Osteoblast (primary cell): ENCODE data around the gene DGKZ. TPM values are rescaled to one million over a fixed set of nuclear protein-coding genes. Genes with fewer than 3 reads are reported as not detected.

Experiments used
- DNase-seq: peaks from one replicate; pipeline ENCODE4 v3.0.0; 2011; ENCODE audit warnings: low spot score, mixed read lengths; ENCODE audit not compliant: insufficient read length; ENCODE audit errors: missing footprints
- H2AFZ ChIP-seq: 2 replicates; pipeline ENCODE4 v1.6.0; 2011; ENCODE audit warnings: mild to moderate bottlenecking, low read length
- H3K27ac ChIP-seq: 2 replicates; pipeline ENCODE4 v1.5.1; 2011; ENCODE audit warnings: mild to moderate bottlenecking, low read depth, low read length, moderate library complexity
- H3K27me3 ChIP-seq: 2 replicates; pipeline ENCODE4 v1.6.0; 2012; ENCODE audit warnings: mild to moderate bottlenecking, control low read depth, inconsistent platforms, low read length, moderate library complexity; ENCODE audit not compliant: insufficient read depth
- H3K36me3 ChIP-seq: 2 replicates; pipeline ENCODE4 v1.5.1; 2011; ENCODE audit warnings: mild to moderate bottlenecking, low read length, control low read depth, moderate library complexity; ENCODE audit not compliant: insufficient read depth
- H3K4me1 ChIP-seq: 2 replicates; pipeline ENCODE4 v1.5.1; 2011; ENCODE audit warnings: mild to moderate bottlenecking, low read length, control low read depth, moderate library complexity; ENCODE audit not compliant: insufficient read depth
- H3K4me2 ChIP-seq: 2 replicates; pipeline ENCODE4 v1.6.0; 2011; ENCODE audit warnings: mild to moderate bottlenecking, low read length; ENCODE audit not compliant: insufficient read depth
- H3K4me3 ChIP-seq: fragments of 200-600 bp; sonication (generic); 3 replicates; pipeline ENCODE4 v1.5.1; 2012; ENCODE audit warnings: mild to moderate bottlenecking, low read length, inconsistent platforms; ENCODE audit not compliant: insufficient read depth
- H3K79me2 ChIP-seq: 2 replicates; pipeline ENCODE4 v1.6.0; 2012; ENCODE audit warnings: mild to moderate bottlenecking, low read length, control low read depth, inconsistent platforms; ENCODE audit not compliant: insufficient read depth
- H3K9me3 ChIP-seq: 2 replicates; pipeline ENCODE4 v1.5.1; 2011; ENCODE audit warnings: low read depth, low read length, control low read depth
- H4K20me1 ChIP-seq: 2 replicates; pipeline ENCODE4 v1.6.0; 2012; ENCODE audit warnings: mild to moderate bottlenecking, low read length, control low read depth; ENCODE audit not compliant: insufficient read depth
- CTCF ChIP-seq: IDR thresholded peaks from 2 replicates; pipeline ENCODE4 v1.5.1; 2011; ENCODE audit warnings: mild to moderate bottlenecking, low read depth, low read length, moderate library complexity; ENCODE audit errors: extremely low read depth
- total RNA-seq: library from RNA; depleted of rRNA; stranded (reverse); fragments of >200 nt; gene quantifications from 2 replicates; pipeline ENCODE4 v1.2.3, GENCODE V29; 2012

Gene DGKZ
- total RNA-seq, 1 donor = 52.5 TPM

GRCh38 chr11:46338988-46339666 is 8.1 kb upstream of the DGKZ start:
- TF ChIP-seq CTCF = no peak
- peak overlapping the region; percentile 14 for H3K4me2 ChIP-seq
- no peak overlapping the region for H3K27ac ChIP-seq
- peaks cover 2% of the 10 kb centered on the region for H3K4me1 ChIP-seq
- peaks cover 28% of the 10 kb centered on the region for H3K27me3 ChIP-seq
- H2AFZ ChIP-seq = peak overlapping the region; percentile 36
- no peaks in the 10 kb centered on the region for H3K36me3 ChIP-seq
- no peak overlapping the region for H3K4me3 ChIP-seq
- no peaks in the 10 kb centered on the region for H3K9me3 ChIP-seq
- H3K79me2 ChIP-seq = no peaks in the 10 kb centered on the region
- H4K20me1 ChIP-seq = no peaks in the 10 kb centered on the region
- peak; percentile 91 for DNase-seq

GRCh38 chr11:46339816-46340215 is 7.4 kb upstream of the DGKZ start:
- H3K36me3 ChIP-seq = no peaks in the 10 kb centered on the region
- H3K27ac ChIP-seq = no peak overlapping the region
- H3K4me2 ChIP-seq = no peak overlapping the region
- no peaks in the 10 kb centered on the region for H3K9me3 ChIP-seq
- H2AFZ ChIP-seq = no peak overlapping the region
- peaks cover 2% of the 10 kb centered on the region for H3K4me1 ChIP-seq
- no peaks in the 10 kb centered on the region for H3K79me2 ChIP-seq
- no peak for TF ChIP-seq CTCF
- no peak for DNase-seq
- no peaks in the 10 kb centered on the region for H4K20me1 ChIP-seq
- no peak overlapping the region for H3K4me3 ChIP-seq
- peaks cover 21% of the 10 kb centered on the region for H3K27me3 ChIP-seq

- no peaks in the 10 kb centered on the region for H3K4me1 ChIP-seq
- H3K9me3 ChIP-seq = no peaks in the 10 kb centered on the region
- H2AFZ ChIP-seq = no peak overlapping the region
- H3K36me3 ChIP-seq = no peaks in the 10 kb centered on the region
- no peak overlapping the region for H3K27ac ChIP-seq
- H3K27me3 ChIP-seq = peaks cover 20% of the 10 kb centered on the region
- H3K4me3 ChIP-seq = no peak overlapping the region
- DNase-seq = peak; percentile 34
- no peaks in the 10 kb centered on the region for H3K79me2 ChIP-seq
- no peak for TF ChIP-seq CTCF
- H4K20me1 ChIP-seq = no peaks in the 10 kb centered on the region
- H3K4me2 ChIP-seq = no peak overlapping the region
Measured at GRCh38 chr11:46341454-46341853, 5.8 kb upstream of the DGKZ start.

GRCh38 chr11:46342239-46342638 is 5.0 kb upstream of the DGKZ start:
- Histone ChIP-seq H2AFZ (no peak overlapping the region), H3K79me2 (no peaks in the 10 kb centered on the region), H3K4me3 (no peak overlapping the region), H3K27me3 (peaks cover 20% of the 10 kb centered on the region), H3K4me1 (no peaks in the 10 kb centered on the region), H3K27ac (no peak overlapping the region), H3K36me3 (no peaks in the 10 kb centered on the region), H4K20me1 (no peaks in the 10 kb centered on the region), H3K4me2 (no peak overlapping the region), H3K9me3 (no peaks in the 10 kb centered on the region)
- DNase-seq = peak; percentile 53
- TF ChIP-seq CTCF = no peak
